ENCODE data around the gene TMPRSS3.

TMPRSS3 gene

GRCh38 chr21:42398436-42399028 lies 2.7 kb upstream of the TMPRSS3 start:
- no peak for TF ChIP-seq CTCF (IDR thresholded peaks at IDR 0.05; ENCODE audit: low read depth, low read length, missing control alignments)
- no peak for DNase-seq (ENCODE audit: low read depth)
- no peak overlapping the region for H3K4me3 ChIP-seq (ENCODE audit: low read depth, low read length)

- TF ChIP-seq CTCF (IDR thresholded peaks at IDR 0.05; ENCODE audit: low read depth, low read length, missing control alignments): no peak
- no peak overlapping the region for H3K4me3 ChIP-seq (ENCODE audit: low read depth, low read length)
- no peak for DNase-seq (ENCODE audit: low read depth)
Observed at GRCh38 chr21:42397746-42398394, 2.0 kb upstream of the TMPRSS3 start.

- TF ChIP-seq CTCF (IDR thresholded peaks at IDR 0.05; ENCODE audit: low read depth, low read length, missing control alignments): no peak
- DNase-seq (ENCODE audit: low read depth): no peak
- no peak overlapping the region for H3K4me3 ChIP-seq (ENCODE audit: low read depth, low read length)
Observed at GRCh38 chr21:42396799-42397745, 1.2 kb upstream of the TMPRSS3 start.

GRCh38 chr21:42395302-42395701 lies 550 bp downstream of the TMPRSS3 start:
- no peak for TF ChIP-seq CTCF (IDR thresholded peaks at IDR 0.05; ENCODE audit: low read depth, low read length, missing control alignments)
- peak; percentile 53 for DNase-seq (ENCODE audit: low read depth)
- peak overlapping the region; percentile 62 for H3K4me3 ChIP-seq (ENCODE audit: low read depth, low read length)

- no peak for DNase-seq (ENCODE audit: low read depth)
- H3K4me3 ChIP-seq (ENCODE audit: low read depth, low read length): peak overlapping the region; percentile 45
- no peak for TF ChIP-seq CTCF (IDR thresholded peaks at IDR 0.05; ENCODE audit: low read depth, low read length, missing control alignments)
Observed at GRCh38 chr21:42393443-42393950, 2.4 kb downstream of the TMPRSS3 start.

- no peak for TF ChIP-seq CTCF (IDR thresholded peaks at IDR 0.05; ENCODE audit: low read depth, low read length, missing control alignments)
Observed at GRCh38 chr21:42392731-42393442, 3.0 kb downstream of the TMPRSS3 start.

More at GRCh38 chr21:42392731-42393442, 3.0 kb downstream of the TMPRSS3 start:
- peak overlapping the region; percentile 45 for H3K4me3 ChIP-seq (ENCODE audit: low read depth, low read length)
- peak; percentile 86 for DNase-seq (ENCODE audit: low read depth)

Measured in GM12864 (cell line).